GM21423 (cell line): ENCODE results near the gene JRKL.

ENCODE experiments used
- ATAC-seq: cut with Tn5 transposase; IDR thresholded peaks from one replicate; pipeline ENCODE4 v1.9.1; 2021; ENCODE audit warnings: mild to moderate bottlenecking, moderate library complexity; ENCODE audit not compliant: unreplicated experiment

The JRKL gene

DNA sequence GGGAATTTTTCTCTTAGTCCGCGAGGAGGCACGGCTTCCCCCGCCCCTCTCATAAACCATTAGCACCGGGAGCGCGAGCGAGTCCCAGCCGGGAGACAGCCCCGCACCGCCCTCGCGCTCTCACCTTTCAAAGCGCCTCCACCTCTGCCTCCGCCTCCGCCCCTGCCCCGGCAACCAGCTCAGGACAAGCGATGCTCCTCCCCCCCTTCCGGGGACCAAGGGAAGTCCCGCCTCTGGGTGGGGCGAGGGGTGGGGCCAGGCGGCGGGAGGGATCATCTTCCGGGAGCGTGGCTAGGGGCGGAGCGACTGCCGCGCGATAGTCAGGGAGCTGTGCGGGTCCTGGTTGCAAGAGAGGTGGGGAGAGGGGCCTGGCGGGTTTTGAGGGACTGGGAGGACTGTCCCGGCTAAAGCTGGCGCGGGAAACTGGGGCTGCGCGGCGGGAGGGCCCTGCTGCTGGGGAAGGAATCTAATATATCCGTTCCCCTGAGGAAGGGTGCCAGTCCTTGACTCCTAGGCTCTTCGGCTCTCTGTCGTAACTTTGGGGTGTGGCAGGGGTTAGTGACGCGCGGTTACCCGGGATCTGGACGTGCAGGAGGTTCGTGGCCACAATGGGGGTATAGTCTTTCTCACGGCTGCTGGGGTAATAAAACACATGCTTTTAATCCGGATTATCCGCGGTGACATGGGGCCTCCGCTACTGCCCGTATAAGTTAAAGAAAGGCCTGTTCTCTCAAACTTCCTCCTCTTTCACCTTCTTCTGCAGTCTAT lies at the start of gene JRKL, which contains the start of gene CCDC82:
TSS of gene JRKL (plus strand) at position 294 of the 768 bp plus-strand sequence. CDS start 637 bp downstream, outside the sequence.
TSS of gene CCDC82 (minus strand) at position 193 of the 768 bp plus-strand sequence. CDS start 5,165 bp downstream, outside the sequence.
- ATAC-seq: peak; percentile 94

- no peak for ATAC-seq
Measured at GRCh38 chr11:96340555-96340885, 49.3 kb upstream of the JRKL start.

- peak; percentile 28 for ATAC-seq
Measured at GRCh38 chr11:96341211-96342013, 48.4 kb upstream of the JRKL start.

DNA sequence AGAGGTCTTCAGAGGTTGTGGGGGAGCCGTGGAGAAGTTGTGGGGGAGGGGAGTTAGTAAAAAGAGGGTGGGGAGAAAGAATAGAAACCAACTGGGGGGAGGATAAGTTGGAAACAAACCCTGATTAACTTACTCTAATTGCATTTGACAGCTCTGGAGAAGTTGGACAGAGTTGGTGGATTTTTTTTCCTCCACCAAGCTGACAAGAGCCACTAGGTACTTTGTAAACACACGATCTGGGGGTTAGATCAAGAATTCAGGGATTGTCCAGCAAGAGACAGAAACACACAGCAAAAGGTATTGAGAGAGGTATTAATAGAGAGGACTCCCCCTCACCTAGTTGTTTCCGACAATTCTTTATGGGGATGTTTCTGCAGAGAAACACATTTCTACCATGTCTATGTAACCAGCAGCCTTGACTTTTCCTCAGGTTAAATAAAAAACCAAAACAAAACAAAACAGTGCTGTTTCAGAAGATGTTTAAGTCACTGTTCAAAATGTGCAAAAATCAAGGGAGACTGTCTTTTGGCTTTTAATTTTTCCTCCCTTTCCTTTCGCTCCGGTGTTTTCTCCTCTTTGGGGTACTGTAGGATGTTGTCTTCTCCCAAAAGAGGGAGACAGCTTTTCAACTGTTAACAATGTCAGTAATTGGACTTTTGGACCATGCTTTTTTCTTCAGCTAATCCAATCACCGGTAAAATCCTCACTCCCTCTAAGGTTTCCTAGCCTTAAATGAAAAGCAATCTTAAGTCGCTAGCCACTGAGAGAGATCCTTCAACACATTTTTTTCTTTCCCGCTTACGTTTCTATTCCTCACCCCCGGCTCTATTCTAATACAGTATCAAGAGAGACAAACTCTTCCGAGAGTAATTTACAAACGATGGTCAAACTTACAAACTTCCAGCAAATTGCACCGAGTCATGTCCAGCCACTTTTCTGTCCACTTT lies 47.5 kb upstream of the JRKL start:
- ATAC-seq: no peak

GRCh38 chr11:96342961-96343711 lies 46.7 kb upstream of the JRKL start, which contains the start of gene MAML2:
Gene MAML2, minus strand, starts transcription at chr11:96343195. Its CDS starts 1,300 bp downstream, at chr11:96341895.
- ATAC-seq: peak; percentile 74

DNA sequence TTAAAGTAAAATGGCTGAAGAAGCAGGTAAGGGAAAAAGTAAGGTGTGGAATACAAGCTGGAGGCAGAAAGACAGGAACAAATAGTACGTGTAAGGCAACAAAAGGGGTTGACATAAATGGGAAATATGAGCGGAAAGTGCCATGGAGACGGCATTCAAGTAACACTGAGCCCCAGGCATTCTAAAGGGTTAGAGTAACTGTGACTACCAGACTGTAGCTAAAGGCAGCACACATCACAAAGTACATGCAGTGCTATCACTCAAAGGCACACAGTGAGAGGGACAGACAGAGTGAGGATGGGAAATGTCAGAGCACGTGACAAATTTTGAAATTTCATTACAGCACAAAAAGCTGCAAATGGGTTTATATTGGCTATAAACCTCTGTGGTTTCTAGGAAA lies 33.0 kb upstream of the JRKL start:
- no peak for ATAC-seq

- ATAC-seq: no peak
Measured at GRCh38 chr11:96357794-96358193, 32.0 kb upstream of the JRKL start.

GRCh38 chr11:96358321-96358720 lies 31.5 kb upstream of the JRKL start:
- no peak for ATAC-seq

DNA sequence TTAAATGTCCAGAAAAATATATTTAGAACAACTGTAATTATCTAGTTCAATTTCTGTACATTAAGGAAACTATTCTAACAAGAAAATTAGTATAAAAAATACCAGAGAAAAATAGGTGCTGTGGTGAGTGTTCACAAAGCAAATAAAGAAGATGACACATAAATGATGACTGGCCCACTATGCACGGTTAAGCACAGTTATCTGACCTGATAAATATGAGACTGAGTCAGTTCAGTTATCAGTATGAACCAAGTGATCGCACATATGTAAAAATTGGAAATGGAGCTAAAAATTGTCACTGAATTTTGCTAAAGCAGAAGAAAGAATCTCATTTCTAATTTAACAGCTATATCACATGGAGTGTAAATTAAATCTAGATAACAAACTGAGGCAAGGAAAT lies 28.0 kb upstream of the JRKL start:
- no peak for ATAC-seq

- ATAC-seq: no peak
Measured at GRCh38 chr11:96365493-96365892, 24.3 kb upstream of the JRKL start.

- no peak for ATAC-seq
Measured at GRCh38 chr11:96366024-96366423, 23.8 kb upstream of the JRKL start.

DNA sequence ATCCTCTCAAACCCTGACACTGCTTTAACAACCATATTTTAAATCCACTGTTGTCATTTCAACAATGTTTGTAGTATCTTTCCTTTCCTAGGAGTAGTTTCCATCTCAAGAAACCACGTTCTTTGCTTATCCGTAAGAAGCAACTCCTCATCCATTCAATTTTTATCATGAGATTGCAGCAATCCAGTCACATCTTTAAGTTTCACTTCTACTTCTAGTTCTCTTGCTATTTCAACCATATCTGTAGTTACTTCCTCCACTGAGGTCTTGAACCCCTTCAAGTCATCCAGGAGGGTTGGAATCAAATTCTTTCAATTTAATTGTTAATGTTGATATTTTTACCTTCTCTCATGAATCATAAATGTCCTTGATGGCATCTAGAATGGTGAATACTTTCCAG lies 22.5 kb upstream of the JRKL start:
- ATAC-seq: no peak

DNA sequence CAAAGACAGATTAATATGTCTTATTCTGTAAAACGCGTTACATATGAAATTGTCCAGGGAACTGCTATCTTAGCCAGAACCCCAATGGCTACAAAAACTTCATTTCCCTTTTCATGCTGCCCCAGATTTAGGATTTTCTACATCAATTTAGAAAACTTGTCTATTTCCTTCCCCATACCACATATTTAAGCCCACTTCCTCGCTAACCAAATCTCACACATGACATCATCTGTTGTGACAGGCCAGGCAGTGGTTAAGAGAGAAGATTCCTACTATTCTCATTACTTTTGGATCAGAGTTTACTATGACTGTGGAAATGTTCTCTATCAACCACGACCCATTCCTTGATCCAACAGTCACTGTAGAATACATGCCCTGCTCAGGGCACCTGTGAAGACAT lies 16.0 kb upstream of the JRKL start:
- no peak for ATAC-seq

- ATAC-seq: no peak
Measured at GRCh38 chr11:96376796-96377195, 13.0 kb upstream of the JRKL start.

DNA sequence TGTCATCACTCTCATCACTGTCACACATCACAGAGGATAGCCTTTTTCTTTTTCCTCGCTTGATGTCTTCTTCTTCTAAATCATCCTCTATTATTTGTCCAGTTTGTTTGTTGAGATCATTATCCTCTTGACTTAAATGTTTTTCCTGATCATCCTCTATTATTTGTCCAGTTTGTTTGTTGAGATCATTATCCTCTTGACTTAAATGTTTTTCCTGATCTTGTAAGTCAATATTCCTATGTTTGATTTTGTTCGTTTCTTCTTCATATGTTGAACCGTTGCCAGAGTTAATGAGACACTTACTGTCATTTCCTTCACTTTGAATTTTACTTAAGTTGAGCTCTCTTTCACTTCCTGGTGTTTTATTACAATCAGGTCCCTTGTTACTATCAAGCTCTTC lies 5.7 kb upstream of the JRKL start:
- no peak for ATAC-seq

DNA sequence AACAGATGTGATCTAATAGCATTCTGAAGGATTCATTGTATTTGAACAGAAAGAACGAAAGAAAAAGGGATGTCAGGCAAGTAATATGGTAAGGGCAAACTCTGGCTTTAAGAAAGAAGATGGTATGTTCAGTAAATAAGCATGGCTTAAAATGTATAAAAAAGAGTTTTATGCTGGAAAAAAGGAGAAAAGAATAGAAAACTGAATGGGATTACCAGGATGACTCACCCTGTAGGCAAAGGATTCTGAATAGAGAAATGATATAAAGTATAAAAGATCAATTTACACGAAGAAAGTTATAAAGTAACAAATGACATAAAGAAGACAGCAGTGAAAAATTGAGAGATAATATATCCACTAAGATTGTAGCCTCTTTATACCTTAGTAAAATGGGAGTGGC lies 4.6 kb upstream of the JRKL start:
- ATAC-seq: no peak

DNA sequence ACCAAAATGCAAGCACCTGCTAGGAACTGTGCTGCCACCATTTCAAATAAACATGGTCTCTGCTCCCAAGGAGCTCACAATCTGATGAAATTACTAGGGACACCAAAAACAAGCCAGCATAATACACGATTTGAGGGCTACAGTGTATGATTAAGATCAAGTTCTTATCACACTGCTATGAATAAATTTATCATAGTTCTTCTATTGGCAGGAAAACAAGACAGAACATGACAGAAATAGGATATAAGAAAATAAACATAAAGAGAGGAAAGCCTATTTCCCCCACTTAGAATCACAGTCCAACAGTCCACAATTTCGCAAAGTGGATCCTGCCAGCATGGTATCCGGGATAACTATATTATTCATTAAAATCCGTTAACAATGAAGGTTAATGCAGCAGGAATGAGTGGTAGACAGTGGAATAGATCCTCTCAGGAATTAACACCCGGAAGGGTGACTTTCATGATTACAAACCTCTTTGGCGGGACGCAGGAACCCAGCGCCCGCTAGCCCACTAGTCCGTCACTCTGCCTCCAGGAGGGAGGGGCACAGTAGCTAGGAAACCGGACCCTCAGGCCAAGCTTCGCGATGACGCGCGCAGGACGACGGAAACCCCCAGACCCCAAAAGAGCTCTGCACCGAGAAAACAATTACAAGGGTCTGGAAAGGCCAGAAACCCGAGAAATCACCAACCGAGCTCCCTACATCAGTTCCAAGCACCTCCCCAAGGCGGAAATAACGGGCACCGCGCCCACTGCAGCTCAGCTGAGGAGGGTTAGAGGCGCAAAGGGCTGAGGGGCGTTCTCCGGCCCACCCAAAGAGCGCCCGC lies 708 bp upstream of the JRKL start:
- peak; percentile 44 for ATAC-seq

DNA sequence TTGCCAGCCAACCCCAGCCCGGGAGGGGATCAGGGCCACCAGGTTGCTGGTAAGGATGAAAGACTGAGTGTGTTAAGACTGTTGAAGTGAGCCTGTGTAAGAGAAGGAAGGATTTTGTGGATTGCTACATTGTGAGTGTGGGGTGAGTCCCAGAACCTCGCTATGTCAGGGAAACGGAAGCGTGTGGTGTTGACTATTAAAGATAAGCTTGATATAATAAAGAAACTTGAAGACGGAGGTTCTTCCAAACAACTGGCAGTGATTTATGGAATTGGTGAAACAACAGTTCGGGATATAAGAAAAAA lies 627 bp downstream of the JRKL start:
- ATAC-seq: no peak

DNA sequence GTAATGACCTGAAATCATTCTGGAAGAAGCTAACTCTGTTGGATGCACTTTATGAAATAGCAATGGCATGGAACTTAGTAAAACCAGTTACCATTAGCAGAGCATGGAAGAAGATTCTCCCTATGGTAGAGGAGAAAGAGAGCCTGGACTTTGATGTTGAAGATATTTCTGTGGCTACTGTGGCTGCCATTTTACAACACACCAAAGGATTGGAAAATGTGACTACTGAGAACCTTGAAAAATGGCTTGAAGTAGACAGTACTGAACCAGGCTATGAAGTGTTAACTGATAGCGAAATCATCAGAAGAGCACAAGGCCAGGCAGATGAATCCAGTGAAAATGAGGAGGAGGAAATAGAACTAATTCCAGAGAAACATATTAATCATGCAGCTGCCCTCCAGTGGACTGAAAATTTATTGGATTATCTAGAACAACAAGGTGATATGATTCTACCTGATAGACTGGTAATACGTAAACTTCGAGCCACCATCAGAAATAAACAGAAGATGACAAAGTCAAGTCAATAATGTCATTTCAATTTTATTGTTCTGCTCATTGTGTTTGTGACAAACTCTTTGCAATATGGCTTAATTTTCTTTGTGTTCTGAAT lies 2.0 kb downstream of the JRKL start:
- ATAC-seq: no peak
